MM.1S (cell line): ENCODE data around the gene RBM34.

ENCODE experiments used
- DNase-seq: peaks from one replicate; pipeline ENCODE4 v3.0.0-alpha.2; 2015
- H2AFZ ChIP-seq: fragments of 300-600 bp; sonication (generic); 2 replicates; pipeline ENCODE4 v1.6.0; 2016; ENCODE audit warnings: antibody characterized with exemption, low read length
- H3F3A ChIP-seq: fragments of 300-600 bp; sonication (generic); 2 replicates; pipeline ENCODE4 v1.6.1; 2016; ENCODE audit warnings: mild to moderate bottlenecking, antibody characterized with exemption, low read length, moderate library complexity, mixed read lengths; ENCODE audit not compliant: insufficient read depth
- H3K27ac ChIP-seq: fragments of 300-600 bp; sonication (generic); 2 replicates; pipeline ENCODE4 v1.5.1; 2016; ENCODE audit warnings: mild to moderate bottlenecking, low read length
- H3K27me3 ChIP-seq: fragments of 300-600 bp; sonication (generic); replicated peaks from 2 replicates; pipeline ENCODE4 v1.6.0; 2016; ENCODE audit warnings: low read length; ENCODE audit not compliant: insufficient read depth
- H3K36me3 ChIP-seq: fragments of 300-600 bp; sonication (generic); replicated peaks from 2 replicates; pipeline ENCODE4 v1.6.1; 2016; ENCODE audit warnings: mild to moderate bottlenecking, low read length, mixed read lengths; ENCODE audit not compliant: insufficient read depth
- H3K4me1 ChIP-seq: fragments of 300-600 bp; sonication (generic); 2 replicates; pipeline ENCODE4 v1.6.1; 2016; ENCODE audit warnings: low read length, mixed read lengths
- H3K4me2 ChIP-seq: fragments of 300-600 bp; sonication (generic); 2 replicates; pipeline ENCODE4 v1.6.0; 2016; ENCODE audit warnings: low read depth, low read length
- H3K4me3 ChIP-seq: fragments of 300-600 bp; sonication (generic); 2 replicates; pipeline ENCODE4 v1.5.1; 2016; ENCODE audit warnings: low read length, mixed read lengths
- H3K79me2 ChIP-seq: fragments of 300-600 bp; sonication (generic); 2 replicates; pipeline ENCODE4 v1.6.1; 2016; ENCODE audit warnings: mixed run types, low read length, mixed read lengths
- H3K9ac ChIP-seq: fragments of 300-600 bp; sonication (generic); 2 replicates; pipeline ENCODE4 v1.6.1; 2016; ENCODE audit warnings: low read length, mixed read lengths
- H3K9me2 ChIP-seq: fragments of 300-600 bp; sonication (generic); replicated peaks from 2 replicates; pipeline ENCODE4 v1.6.1; 2016; ENCODE audit warnings: mild to moderate bottlenecking, low read length, mixed read lengths; ENCODE audit not compliant: insufficient read depth
- H3K9me3 ChIP-seq: fragments of 300-600 bp; sonication (generic); replicated peaks from 2 replicates; pipeline ENCODE4 v1.6.1; 2016; ENCODE audit warnings: mild to moderate bottlenecking, low read length, mixed read lengths; ENCODE audit not compliant: insufficient read depth
- H4K20me1 ChIP-seq: fragments of 300-600 bp; sonication (generic); 2 replicates; pipeline ENCODE4 v1.6.1; 2016; ENCODE audit warnings: mild to moderate bottlenecking, low read length, moderate library complexity, mixed read lengths; ENCODE audit not compliant: insufficient read depth
- CTCF ChIP-seq: fragments of 300-600 bp; sonication (generic); IDR thresholded peaks from 2 replicates; pipeline ENCODE4 v1.5.1; 2016; ENCODE audit warnings: antibody characterized with exemption, low read length, mixed read lengths
- EZH2 ChIP-seq: fragments of 300-600 bp; sonication (generic); optimal IDR thresholded peaks from 2 replicates; pipeline ENCODE3; 2017; ENCODE audit warnings: low read depth, mild to moderate bottlenecking, antibody characterized with exemption, low read length, mixed read lengths
- EZH2phosphoT487 ChIP-seq: fragments of 300-600 bp; sonication (generic); IDR thresholded peaks from 2 replicates; pipeline ENCODE4 v1.6.1; 2018; ENCODE audit warnings: antibody characterized with exemption, low read length

Gene RBM34

GRCh38 chr1:235090406-235091069 is 70.5 kb downstream of the RBM34 start:
- H3K4me3 ChIP-seq = no peak overlapping the region
- H3F3A ChIP-seq = no peaks in the 10 kb centered on the region
- no peak for DNase-seq
- no peak overlapping the region for H3K9ac ChIP-seq
- no peak for TF ChIP-seq EZH2phosphoT487
- TF ChIP-seq CTCF = no peak
- TF ChIP-seq EZH2 = no peak
- no peak overlapping the region for H3K4me2 ChIP-seq
- no peaks in the 10 kb centered on the region for H3K9me3 ChIP-seq
- no peaks in the 10 kb centered on the region for H4K20me1 ChIP-seq
- H3K9me2 ChIP-seq = no peaks in the 10 kb centered on the region
- no peaks in the 10 kb centered on the region for H3K79me2 ChIP-seq
- no peak overlapping the region for H3K27ac ChIP-seq
- H3K4me1 ChIP-seq = peaks cover 5% of the 10 kb centered on the region; the same call in 1 of the 2 replicates
- no peaks in the 10 kb centered on the region for H3K36me3 ChIP-seq
- no peak overlapping the region for H2AFZ ChIP-seq
- H3K27me3 ChIP-seq = no peaks in the 10 kb centered on the region

- H2AFZ ChIP-seq = no peak overlapping the region
- DNase-seq = no peak
These were observed 72.1 kb downstream of the RBM34 start for GRCh38 chr1:235088907-235089306.

GRCh38 chr1:235088430-235088829 is 72.6 kb downstream of the RBM34 start:
- H3K9me2 ChIP-seq = no peaks in the 10 kb centered on the region
- H3K4me2 ChIP-seq = no peak overlapping the region
- H3K4me3 ChIP-seq = no peak overlapping the region
- H3K27ac ChIP-seq = no peak overlapping the region
- DNase-seq = no peak
- no peaks in the 10 kb centered on the region for H3K27me3 ChIP-seq
- peaks cover 1% of the 10 kb centered on the region; the same call in 1 of the 2 replicates for H3F3A ChIP-seq
- no peak for TF ChIP-seq EZH2phosphoT487
- TF ChIP-seq CTCF = no peak
- no peak for TF ChIP-seq EZH2
- H2AFZ ChIP-seq = no peak overlapping the region
- H3K4me1 ChIP-seq = peaks cover 7% of the 10 kb centered on the region
- no peaks in the 10 kb centered on the region for H3K79me2 ChIP-seq
- H3K9me3 ChIP-seq = no peaks in the 10 kb centered on the region
- H4K20me1 ChIP-seq = no peaks in the 10 kb centered on the region
- no peak overlapping the region for H3K9ac ChIP-seq
- H3K36me3 ChIP-seq = no peaks in the 10 kb centered on the region

More at GRCh38 chr1:235088907-235089306, 72.1 kb downstream of the RBM34 start:
- Histone ChIP-seq H3K36me3 (no peaks in the 10 kb centered on the region), H3K27ac (no peak overlapping the region), H4K20me1 (no peaks in the 10 kb centered on the region), H3K9ac (no peak overlapping the region), H3K9me3 (no peaks in the 10 kb centered on the region), H3K4me2 (no peak overlapping the region), H3F3A (no peaks in the 10 kb centered on the region), H3K4me1 (peaks cover 7% of the 10 kb centered on the region), H3K79me2 (no peaks in the 10 kb centered on the region), H3K9me2 (no peaks in the 10 kb centered on the region), H3K4me3 (no peak overlapping the region), H3K27me3 (no peaks in the 10 kb centered on the region)
- TF ChIP-seq CTCF (no peak), EZH2phosphoT487 (no peak), EZH2 (no peak)
